Measurements from ENCODE around the gene COL6A2. TPM values are rescaled to one million over a fixed set of nuclear protein-coding genes. Genes with fewer than 3 reads are reported as not detected.

The COL6A2 gene
- total RNA-seq, 1 experiment from 2014 or later: 87.0 TPM

- Histone ChIP-seq H3K9me2 (ENCODE audit: insufficient read depth) (no peaks in the 10 kb centered on the region), H4K20me1 (ENCODE audit: insufficient read depth) (no peaks in the 10 kb centered on the region), H3K4me1 (ENCODE audit: control insufficient read depth in 1 of 2, insufficient read depth in 2 of 2, low read length in 2 of 2) (peaks cover 7 to 8% of the 10 kb centered on the region in 2 experiments; a peak in 3 of 4 replicates), H3K27ac (ENCODE audit: low read depth, low read length) (no peak within 1 kb of the TSS), H3K36me3 (ENCODE audit: control insufficient read depth in 1 of 2, insufficient read depth in 2 of 2, low read length in 2 of 2) (no peaks in the 10 kb centered on the region), H3K9me3 (ENCODE audit: control insufficient read depth in 1 of 2, insufficient read depth in 1 of 2, low read depth in 1 of 2, low read length in 2 of 2) (no peaks in the 10 kb centered on the region), H3K4me3 (replicated peaks in 1 of 2; ENCODE audit: low read depth in 1 of 2, low read length in 2 of 2) (no peak within 1 kb of the TSS), H2AFZ (ENCODE audit: low read depth, low read length, poor library complexity, severe bottlenecking) (no peak within 1 kb of the TSS), H3K4me2 (ENCODE audit: low read length) (no peak within 1 kb of the TSS), H3K27me3 (ENCODE audit: insufficient read depth, low read length) (no peaks in the 10 kb centered on the region), H3K9ac (ENCODE audit: low read length) (no peak within 1 kb of the TSS), H3K79me2 (ENCODE audit: insufficient read depth, low read length) (no peaks in the 10 kb centered on the region)
- ATAC-seq: no peak
- CTCF ChIA-PET: no interaction called here
- intact Hi-C loops (cut with micrococcal nuclease): no loop called here
- TF ChIP-seq EZH2phosphoT487 (IDR thresholded peaks at IDR 0.05; ENCODE audit: borderline replicate concordance) (no peak), ZBTB33 (IDR thresholded peaks at IDR 0.05; ENCODE audit: extremely low read depth, insufficient replicate concordance, low read length) (no peak), ELF1 (IDR thresholded peaks at IDR 0.05; ENCODE audit: borderline replicate concordance, low read depth) (no peak), SRF (IDR thresholded peaks at IDR 0.05; ENCODE audit: low read depth) (no peak)
- no TSS peak for BruUV-seq (replicated peaks)
- RAD21 ChIA-PET (ENCODE audit: low non-redundant PET in 1 of 2, low total read pairs in 2 of 2, uncharacterized antibody in 2 of 2, unreplicated experiment in 2 of 2): no interaction called here
- DNase-seq (ENCODE audit: low read depth, low spot score): no peak
- POLR2A ChIA-PET: no interaction called here
Observed at GRCh38 chr21:46155514-46156377, 57.8 kb downstream of the COL6A2 start, which contains the start of gene FTCD. TSS of gene FTCD (minus strand) at chr21:46155579. CDS start at chr21:46155523, 56 bp downstream.

- H3K9ac ChIP-seq (ENCODE audit: low read length): no peak overlapping the region
- H3K4me2 ChIP-seq (ENCODE audit: low read length): no peak overlapping the region
- no peaks in the 10 kb centered on the region for H3K36me3 ChIP-seq (ENCODE audit: control insufficient read depth in 1 of 2, insufficient read depth in 2 of 2, low read length in 2 of 2)
- ATAC-seq (no peak), DNase-seq (ENCODE audit: low read depth, low spot score) (no peak)
- H3K79me2 ChIP-seq (ENCODE audit: insufficient read depth, low read length): no peaks in the 10 kb centered on the region
- no TSS peak for BruUV-seq (replicated peaks)
- no peaks in the 10 kb centered on the region for H4K20me1 ChIP-seq (ENCODE audit: insufficient read depth)
- H3K27me3 ChIP-seq (ENCODE audit: insufficient read depth, low read length): no peaks in the 10 kb centered on the region
- intact Hi-C loops (cut with micrococcal nuclease): no loop called here
- peaks cover 7 to 8% of the 10 kb centered on the region in 2 experiments; a peak in 3 of 4 replicates for H3K4me1 ChIP-seq (ENCODE audit: control insufficient read depth in 1 of 2, insufficient read depth in 2 of 2, low read length in 2 of 2)
- TF ChIP-seq ATF3 (IDR thresholded peaks at IDR 0.05) (no peak), SIN3A (IDR thresholded peaks at IDR 0.05; ENCODE audit: low read depth) (no peak), ELF1 (IDR thresholded peaks at IDR 0.05; ENCODE audit: borderline replicate concordance, low read depth) (no peak), RAD21 (IDR thresholded peaks at IDR 0.05; ENCODE audit: low read depth) (no peak), EZH2 (IDR thresholded peaks at IDR 0.05) (no peak), CEBPB (IDR thresholded peaks at IDR 0.05; ENCODE audit: low read depth) (no peak), JUND (IDR thresholded peaks at IDR 0.05) (no peak), SRF (IDR thresholded peaks at IDR 0.05; ENCODE audit: low read depth) (no peak), CBX3 (IDR thresholded peaks at IDR 0.05; ENCODE audit: low read depth) (no peak), EGR1 (IDR thresholded peaks at IDR 0.05; ENCODE audit: low read depth) (no peak), POLR2A (IDR thresholded peaks at IDR 0.05; ENCODE audit: borderline replicate concordance, extremely low read depth, insufficient read depth, insufficient read length) (no peak), EZH2phosphoT487 (IDR thresholded peaks at IDR 0.05; ENCODE audit: borderline replicate concordance) (no peak), POLR2AphosphoS5 (IDR thresholded peaks at IDR 0.05; ENCODE audit: low read depth, low read length) (no peak), CTCF (IDR thresholded peaks at IDR 0.05 in 2 of 3, conservative IDR thresholded peaks at IDR 0.05 in 1 of 3; ENCODE audit: borderline replicate concordance in 1 of 3, insufficient read depth in 1 of 3, low read depth in 2 of 3, low read length in 2 of 3) (no peak), MAX (IDR thresholded peaks at IDR 0.05) (no peak)
- CTCF ChIA-PET: no interaction called here
- H3K9me2 ChIP-seq (ENCODE audit: insufficient read depth): no peaks in the 10 kb centered on the region
- H3K4me3 ChIP-seq (replicated peaks in 1 of 2; ENCODE audit: low read depth in 1 of 2, low read length in 2 of 2): no peak overlapping the region
- H3K9me3 ChIP-seq (ENCODE audit: control insufficient read depth in 1 of 2, insufficient read depth in 1 of 2, low read depth in 1 of 2, low read length in 2 of 2): no peaks in the 10 kb centered on the region
- H3K27ac ChIP-seq (ENCODE audit: low read depth, low read length): no peak overlapping the region
- RAD21 ChIA-PET (ENCODE audit: low non-redundant PET in 1 of 2, low total read pairs in 2 of 2, uncharacterized antibody in 2 of 2, unreplicated experiment in 2 of 2): no interaction called here
- POLR2A ChIA-PET: no interaction called here
- no peak overlapping the region for H2AFZ ChIP-seq (ENCODE audit: low read depth, low read length, poor library complexity, severe bottlenecking)
Observed at GRCh38 chr21:46156378-46156645, 58.4 kb downstream of the COL6A2 start.

Measured in HCT116 (cell line).